ENCODE data around the gene FAR2. TPM values are rescaled to one million over a fixed set of nuclear protein-coding genes. Genes with fewer than 3 reads are reported as not detected.

FAR2 gene
- total RNA-seq, 1 experiment from 2014 or later = 10.7 TPM

DNA sequence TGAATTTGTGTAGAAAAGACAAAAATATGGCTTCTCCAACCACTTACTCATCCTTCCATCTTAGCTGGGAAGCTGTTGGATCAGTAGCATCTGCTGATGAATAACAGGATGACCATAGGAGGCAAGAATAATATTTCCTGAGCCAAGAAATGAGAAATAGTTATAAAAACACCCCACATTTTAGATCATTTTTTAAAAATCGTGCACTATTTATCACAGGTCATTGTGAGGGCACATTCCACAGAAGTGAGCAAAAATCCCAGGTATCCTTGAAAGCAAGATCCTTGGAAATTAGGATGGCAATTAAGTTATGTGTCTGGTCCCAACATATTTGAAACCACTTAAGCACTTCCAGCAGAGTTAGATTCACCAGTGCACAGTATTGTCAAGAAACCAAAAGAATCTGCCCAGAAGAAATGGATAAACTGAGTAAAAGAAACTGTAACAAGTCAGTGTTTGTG lies 8.4 kb downstream of the FAR2 start:
- BruUV-seq (replicated peaks) = no TSS peak
- ChIA-PET CTCF (no interaction called here), POLR2A (ENCODE audit: low non-redundant PET) (no interaction called here)
- no peak for DNase-seq (ENCODE audit: low spot score)
- Histone ChIP-seq H3K36me3 (ENCODE audit: insufficient read depth, low read length, poor library complexity, severe bottlenecking) (no peaks in the 10 kb centered on the region), H3K4me1 (ENCODE audit: insufficient read depth, low read length, poor library complexity, severe bottlenecking) (peaks cover 37% of the 10 kb centered on the region), H3K27me3 (replicated peaks; ENCODE audit: insufficient read depth, low read depth, low read length, poor library complexity) (no peaks in the 10 kb centered on the region), H3K27ac (ENCODE audit: low read depth, low read length, poor library complexity, severe bottlenecking) (no peak overlapping the region), H3K4me3 (ENCODE audit: low read depth, low read length, poor library complexity, severe bottlenecking) (no peak overlapping the region), H3K9me3 (ENCODE audit: low read depth, low read length, poor library complexity, severe bottlenecking) (no peaks in the 10 kb centered on the region)
- intact Hi-C loops (cut with micrococcal nuclease; ENCODE audit: unreplicated experiment) = no loop called here
- no peak for TF ChIP-seq EZH2 (IDR thresholded peaks at IDR 0.05; ENCODE audit: borderline replicate concordance, low read depth, low read length, poor library complexity, severe bottlenecking)
- TF ChIP-seq, protein P1, sequence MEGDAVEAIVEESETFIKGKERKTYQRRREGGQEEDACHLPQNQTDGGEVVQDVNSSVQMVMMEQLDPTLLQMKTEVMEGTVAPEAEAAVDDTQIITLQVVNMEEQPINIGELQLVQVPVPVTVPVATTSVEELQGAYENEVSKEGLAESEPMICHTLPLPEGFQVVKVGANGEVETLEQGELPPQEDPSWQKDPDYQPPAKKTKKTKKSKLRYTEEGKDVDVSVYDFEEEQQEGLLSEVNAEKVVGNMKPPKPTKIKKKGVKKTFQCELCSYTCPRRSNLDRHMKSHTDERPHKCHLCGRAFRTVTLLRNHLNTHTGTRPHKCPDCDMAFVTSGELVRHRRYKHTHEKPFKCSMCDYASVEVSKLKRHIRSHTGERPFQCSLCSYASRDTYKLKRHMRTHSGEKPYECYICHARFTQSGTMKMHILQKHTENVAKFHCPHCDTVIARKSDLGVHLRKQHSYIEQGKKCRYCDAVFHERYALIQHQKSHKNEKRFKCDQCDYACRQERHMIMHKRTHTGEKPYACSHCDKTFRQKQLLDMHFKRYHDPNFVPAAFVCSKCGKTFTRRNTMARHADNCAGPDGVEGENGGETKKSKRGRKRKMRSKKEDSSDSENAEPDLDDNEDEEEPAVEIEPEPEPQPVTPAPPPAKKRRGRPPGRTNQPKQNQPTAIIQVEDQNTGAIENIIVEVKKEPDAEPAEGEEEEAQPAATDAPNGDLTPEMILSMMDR (conservative IDR thresholded peaks at IDR 0.05; ENCODE audit: low read depth, low read length) = no peak

DNA sequence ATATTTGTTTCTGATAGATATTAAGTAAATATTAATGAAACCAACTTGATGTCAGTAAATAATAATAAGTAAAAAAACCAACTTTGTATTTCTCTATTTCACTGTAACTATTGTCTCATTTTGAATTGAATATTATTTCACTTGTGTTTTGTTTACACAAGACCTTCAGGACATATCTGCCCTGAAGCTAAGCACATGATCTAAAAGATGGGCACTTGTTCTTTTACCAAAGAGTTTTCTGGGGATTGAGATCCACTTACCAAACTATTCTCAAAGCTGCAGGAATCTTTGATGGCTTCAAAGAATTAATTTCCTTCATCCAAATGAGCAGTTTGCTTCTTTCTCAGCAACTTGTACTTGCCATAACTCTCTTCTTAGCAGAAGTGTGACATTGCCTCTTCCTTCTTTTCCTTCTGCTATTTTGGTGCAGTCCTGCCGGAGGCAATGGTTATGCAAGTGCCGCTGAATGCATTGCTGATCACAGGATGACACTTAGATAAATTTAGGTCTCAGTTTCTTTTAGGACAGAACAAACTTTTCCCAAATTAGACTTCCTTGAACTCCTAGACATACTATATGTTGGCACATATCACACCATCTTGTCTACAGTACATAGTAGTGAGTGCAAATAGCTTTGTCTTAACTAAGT lies 9.2 kb downstream of the FAR2 start:
- POLR2A ChIA-PET (ENCODE audit: low non-redundant PET) = no interaction called here
- TF ChIP-seq, protein P1 (conservative IDR thresholded peaks at IDR 0.05; ENCODE audit: low read depth, low read length) = no peak
- TF ChIP-seq EZH2 (IDR thresholded peaks at IDR 0.05; ENCODE audit: borderline replicate concordance, low read depth, low read length, poor library complexity, severe bottlenecking) = no peak
- no peak overlapping the region for H3K4me3 ChIP-seq (ENCODE audit: low read depth, low read length, poor library complexity, severe bottlenecking)
- intact Hi-C loops (cut with micrococcal nuclease; ENCODE audit: unreplicated experiment) = no loop called here
- BruUV-seq (replicated peaks) = no TSS peak
- no peaks in the 10 kb centered on the region for H3K9me3 ChIP-seq (ENCODE audit: low read depth, low read length, poor library complexity, severe bottlenecking)
- no peak for DNase-seq (ENCODE audit: low spot score)
- no peaks in the 10 kb centered on the region for H3K36me3 ChIP-seq (ENCODE audit: insufficient read depth, low read length, poor library complexity, severe bottlenecking)
- CTCF ChIA-PET = no interaction called here
- no peaks in the 10 kb centered on the region for H3K27me3 ChIP-seq (replicated peaks; ENCODE audit: insufficient read depth, low read depth, low read length, poor library complexity)
- H3K27ac ChIP-seq (ENCODE audit: low read depth, low read length, poor library complexity, severe bottlenecking) = no peak overlapping the region
- H3K4me1 ChIP-seq (ENCODE audit: insufficient read depth, low read length, poor library complexity, severe bottlenecking) = peaks cover 30% of the 10 kb centered on the region

DNA sequence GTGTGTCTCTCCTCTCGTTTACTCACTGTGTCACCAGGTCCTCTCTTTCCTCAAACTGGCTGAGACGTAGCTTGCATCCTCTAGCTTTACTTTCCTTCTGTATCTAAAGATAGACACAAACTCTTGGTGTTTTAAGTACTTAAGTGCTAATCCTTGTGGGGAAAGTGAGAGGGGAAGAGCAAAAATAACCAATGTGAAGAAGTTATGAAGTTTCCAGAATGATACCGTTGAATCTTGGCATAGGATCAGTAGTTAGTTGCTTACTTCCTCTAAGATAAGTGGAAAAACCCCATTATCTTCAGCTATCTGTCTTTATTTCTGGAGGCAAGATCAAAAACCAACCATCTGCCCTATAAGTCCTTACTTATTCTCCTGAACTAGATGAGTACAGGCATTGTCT lies 10.6 kb downstream of the FAR2 start:
- no peaks in the 10 kb centered on the region for H3K36me3 ChIP-seq (ENCODE audit: insufficient read depth, low read length, poor library complexity, severe bottlenecking)
- DNase-seq (ENCODE audit: low spot score) = no peak
- intact Hi-C loops (cut with micrococcal nuclease; ENCODE audit: unreplicated experiment) = no loop called here
- ChIA-PET CTCF (no interaction called here), POLR2A (ENCODE audit: low non-redundant PET) (interaction anchor here (1.2 kb wide), 1 partner anchor 8 kb away, joined by 4 read pairs; no protein-coding TSS in a partner anchor)
- TF ChIP-seq EZH2 (IDR thresholded peaks at IDR 0.05; ENCODE audit: borderline replicate concordance, low read depth, low read length, poor library complexity, severe bottlenecking) = no peak
- TF ChIP-seq, protein P1 (conservative IDR thresholded peaks at IDR 0.05; ENCODE audit: low read depth, low read length) = no peak
- H3K27me3 ChIP-seq (replicated peaks; ENCODE audit: insufficient read depth, low read depth, low read length, poor library complexity) = no peaks in the 10 kb centered on the region
- H3K4me1 ChIP-seq (ENCODE audit: insufficient read depth, low read length, poor library complexity, severe bottlenecking) = peaks cover 29% of the 10 kb centered on the region
- no peak overlapping the region for H3K4me3 ChIP-seq (ENCODE audit: low read depth, low read length, poor library complexity, severe bottlenecking)
- no peaks in the 10 kb centered on the region for H3K9me3 ChIP-seq (ENCODE audit: low read depth, low read length, poor library complexity, severe bottlenecking)
- BruUV-seq (replicated peaks) = no TSS peak
- peak overlapping the region; percentile 10 for H3K27ac ChIP-seq (ENCODE audit: low read depth, low read length, poor library complexity, severe bottlenecking)
